ENCODE measurements around the gene TAMALIN. TPM values are rescaled to one million over a fixed set of nuclear protein-coding genes. Genes with fewer than 3 reads are reported as not detected.

TAMALIN gene
- total and polyA plus RNA-seq, 2 of the 4 experiments (the other 2 are of a cell fraction): 2.7 to 5.3 TPM

DNA sequence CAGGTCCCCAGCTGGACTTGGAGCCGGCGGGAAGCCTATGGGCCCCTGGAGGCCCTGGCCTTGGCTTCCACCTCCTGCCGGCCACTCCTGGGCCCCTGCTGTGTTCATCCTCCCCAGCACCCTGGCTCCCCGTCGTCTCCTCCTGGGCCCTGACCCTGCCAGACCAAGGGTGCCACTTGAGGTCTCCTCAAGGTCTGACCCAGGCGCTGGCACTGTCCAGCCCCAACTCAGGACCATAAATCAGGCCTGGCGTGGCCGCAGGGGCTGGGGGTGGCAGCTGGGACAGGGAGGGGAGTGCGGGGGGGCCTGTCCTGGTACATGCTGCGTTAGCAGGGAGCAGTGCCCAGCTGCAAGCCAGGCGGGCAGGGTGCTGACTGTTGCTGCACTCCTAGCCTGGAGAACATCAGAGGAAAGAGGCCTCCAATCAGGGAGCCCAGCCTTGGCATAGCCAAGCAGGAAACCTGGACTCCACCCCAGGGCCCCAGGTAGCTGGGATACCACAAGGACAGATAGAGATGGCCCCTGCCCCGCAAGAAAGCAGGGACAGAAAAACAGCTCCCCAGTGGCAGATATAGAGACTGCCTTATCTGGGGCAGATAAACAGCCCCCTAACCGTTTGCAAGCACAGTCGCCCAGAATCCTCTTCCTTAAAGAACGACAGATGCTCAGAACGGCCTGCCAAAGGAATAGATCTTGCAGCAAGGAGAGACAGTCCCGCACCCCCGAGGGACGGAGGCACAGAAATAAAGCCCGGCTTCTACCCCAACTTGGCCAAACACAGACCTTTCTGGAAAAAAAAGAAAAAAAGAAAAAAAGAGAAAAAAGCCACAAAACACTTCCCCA lies 56.6 kb downstream of the TAMALIN start (continued):
- TF ChIP-seq BHLHE40 (IDR thresholded peaks at IDR 0.05; ENCODE audit: low read depth, low read length): no peak

DNA sequence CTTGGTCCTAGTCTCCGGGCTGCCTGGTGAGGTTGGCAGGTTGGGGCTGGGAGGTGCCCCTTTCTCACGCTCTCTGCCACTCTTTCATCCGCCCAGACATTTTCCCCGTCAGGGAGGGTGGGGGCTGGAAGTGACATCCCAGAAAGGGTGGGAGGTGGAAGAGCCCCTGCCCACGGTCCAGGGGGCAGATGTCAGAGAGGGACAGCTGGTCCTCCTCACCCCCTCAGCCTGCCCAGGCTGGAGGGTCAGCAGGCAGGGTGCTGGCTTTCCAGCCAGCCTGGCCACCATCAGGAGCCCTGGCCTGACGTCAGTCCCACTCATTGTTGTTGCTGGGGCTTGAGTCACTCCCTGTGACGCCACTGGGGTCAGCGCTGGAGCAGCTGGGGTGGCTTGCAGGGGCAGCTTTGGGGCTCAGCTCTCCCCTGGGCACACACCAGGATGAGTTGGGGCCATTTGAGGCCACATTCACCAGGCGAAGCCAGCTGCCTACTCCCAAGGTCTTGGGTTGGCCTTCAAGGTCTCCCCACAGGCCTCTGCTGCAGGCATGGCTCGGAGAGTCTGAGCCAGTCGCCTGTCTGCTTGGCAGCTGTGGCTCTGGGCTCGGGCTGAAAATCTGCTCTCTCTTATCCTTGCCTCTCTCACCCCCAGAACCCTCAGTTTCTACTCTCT lies 57.4 kb downstream of the TAMALIN start:
- H3K14ac ChIP-seq (replicated peaks; ENCODE audit: low read depth, low read length): peak overlapping the region; percentile 86
- no peaks in the 10 kb centered on the region for H3K27me3 ChIP-seq (ENCODE audit: control insufficient read depth, insufficient read depth, low read length)
- H3K4ac ChIP-seq (ENCODE audit: low read depth, low read length): peak overlapping the region; percentile 86
- peaks cover 25% of the 10 kb centered on the region for H3K4me1 ChIP-seq (ENCODE audit: control insufficient read depth, insufficient read depth, low read length)
- peak; percentile 97 for DNase-seq
- H2AK9ac ChIP-seq (replicated peaks; ENCODE audit: low read depth, low read length, poor library complexity): peak overlapping the region; percentile 48
- H2BK15ac ChIP-seq (ENCODE audit: low read depth, low read length): peak overlapping the region; percentile 79; the same call in 2 of the 3 replicates
- intact Hi-C loops (cut with micrococcal nuclease): loop anchor here (1.0 kb wide), 1 partner anchor 13 kb away; the partner anchor contains the start of gene NR4A1
- peak overlapping the region; percentile 76 for H2AFZ ChIP-seq (replicated peaks; ENCODE audit: low read length, poor library complexity)
- peak; percentile 87 for ATAC-seq (ENCODE audit: low read depth)
- in situ Hi-C loops (cut with MboI; ENCODE audit: low sequenced_read_pairs): no loop called here
- H4K91ac ChIP-seq (ENCODE audit: insufficient read depth, low read depth, low read length): peak overlapping the region; percentile 95
- WGBS, 2 experiments (ENCODE audit: extremely low coverage in 2 of 2, insufficient read length in 1 of 2): 32% methylated on average over 6 of the region's 12 CpGs; no CpG with 5 or more reads in 1 of the 2 experiments
- H2BK120ac ChIP-seq (ENCODE audit: low read depth, low read length): peak overlapping the region; percentile 89
- 0 out of 2 replicates have a peak overlapping the region, but pooled peaks have one; percentile 4 for H3K4me2 ChIP-seq (ENCODE audit: low read depth, low read length)
- CTCF ChIA-PET: interaction anchor here (0.7 to 2.1 kb wide), 3 partner anchors 13 to 57 kb away, joined by 3 to 9 read pairs (median 4); partner anchors contain the start of gene NR4A1
- H3K9me1 ChIP-seq (ENCODE audit: insufficient read depth, low read length): peaks cover 16% of the 10 kb centered on the region
- H4K5ac ChIP-seq (ENCODE audit: low read depth, low read length): peak overlapping the region; percentile 80
- 0 out of 2 replicates have a peak overlapping the region, but pooled peaks have one; percentile 21 for H3K9ac ChIP-seq (ENCODE audit: low read depth, low read length)
- peak overlapping the region; percentile 93 for H3K27ac ChIP-seq (ENCODE audit: insufficient read depth, low read length)
- BruUV-seq (replicated peaks): no TSS peak
- no peaks in the 10 kb centered on the region for H3K9me3 ChIP-seq (ENCODE audit: control insufficient read depth, insufficient read depth, low read length)
- POLR2A ChIA-PET (ENCODE audit: unreplicated experiment): interaction anchor here (0.6 to 0.7 kb wide), 2 partner anchors 31 to 45 kb away, joined by 3 read pairs; no protein-coding TSS in a partner anchor
- peak overlapping the region; percentile 97 for H2AK5ac ChIP-seq (ENCODE audit: low read depth, low read length)
- peak overlapping the region; percentile 97; the same call in 1 of the 2 replicates for H3K23ac ChIP-seq (ENCODE audit: low read depth, low read length)
- no peak overlapping the region for H3K4me3 ChIP-seq (ENCODE audit: insufficient read depth, low read depth, low read length)
- H3K56ac ChIP-seq (ENCODE audit: extremely low read depth, insufficient read depth, low read length): no peak overlapping the region
- peak overlapping the region; percentile 86 for H2BK5ac ChIP-seq (ENCODE audit: low read depth, low read length, poor library complexity, severe bottlenecking)
- H3K79me1 ChIP-seq (ENCODE audit: low read depth in 1 of 2, low read length in 2 of 2): peaks cover 0 to 1% of the 10 kb centered on the region in 2 experiments; a peak in 2 of 4 replicates
- H2BK20ac ChIP-seq (ENCODE audit: low read depth, low read length): peak overlapping the region; percentile 94; the same call in 1 of the 2 replicates
- H4K8ac ChIP-seq (ENCODE audit: low read depth in 2 of 2, low read length in 2 of 2): peak overlapping the region; percentile 90 to 93
- no peaks in the 10 kb centered on the region for H4K20me1 ChIP-seq (ENCODE audit: insufficient read depth, low read length)
- dilution Hi-C loops (cut with HindIII; ENCODE audit: low sequenced_read_pairs, unreplicated experiment): no loop called here
- H3K36me3 ChIP-seq (ENCODE audit: control insufficient read depth, insufficient read depth, low read length): peaks cover 4% of the 10 kb centered on the region
- H3K18ac ChIP-seq (ENCODE audit: low read depth, low read length): peak overlapping the region; percentile 70
- TF ChIP-seq NFE2L2 (IDR thresholded peaks at IDR 0.05; ENCODE audit: low read depth, low read length): no peak
- peak; percentile 19; the same call in 1 of the 2 replicates for TF ChIP-seq MAFK (IDR thresholded peaks at IDR 0.05; ENCODE audit: low read depth, low read length)
- peak; percentile 31; the same call in 1 of the 2 replicates for TF ChIP-seq BHLHE40 (IDR thresholded peaks at IDR 0.05; ENCODE audit: low read depth, low read length)
- no peak for TF ChIP-seq MXI1 (IDR thresholded peaks at IDR 0.05; ENCODE audit: borderline replicate concordance, low read depth, low read length)
- TF ChIP-seq, protein P1, sequence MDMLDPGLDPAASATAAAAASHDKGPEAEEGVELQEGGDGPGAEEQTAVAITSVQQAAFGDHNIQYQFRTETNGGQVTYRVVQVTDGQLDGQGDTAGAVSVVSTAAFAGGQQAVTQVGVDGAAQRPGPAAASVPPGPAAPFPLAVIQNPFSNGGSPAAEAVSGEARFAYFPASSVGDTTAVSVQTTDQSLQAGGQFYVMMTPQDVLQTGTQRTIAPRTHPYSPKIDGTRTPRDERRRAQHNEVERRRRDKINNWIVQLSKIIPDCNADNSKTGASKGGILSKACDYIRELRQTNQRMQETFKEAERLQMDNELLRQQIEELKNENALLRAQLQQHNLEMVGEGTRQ (IDR thresholded peaks at IDR 0.05; ENCODE audit: low read depth, low read length): no peak; the same call in 1 of the 2 replicates
- TF ChIP-seq POLR2A (IDR thresholded peaks at IDR 0.05; ENCODE audit: low read depth, low read length): peak; percentile 79
- no peak for TF ChIP-seq RFX5 (IDR thresholded peaks at IDR 0.05; ENCODE audit: low read depth, low read length)
- TF ChIP-seq, protein P2, sequence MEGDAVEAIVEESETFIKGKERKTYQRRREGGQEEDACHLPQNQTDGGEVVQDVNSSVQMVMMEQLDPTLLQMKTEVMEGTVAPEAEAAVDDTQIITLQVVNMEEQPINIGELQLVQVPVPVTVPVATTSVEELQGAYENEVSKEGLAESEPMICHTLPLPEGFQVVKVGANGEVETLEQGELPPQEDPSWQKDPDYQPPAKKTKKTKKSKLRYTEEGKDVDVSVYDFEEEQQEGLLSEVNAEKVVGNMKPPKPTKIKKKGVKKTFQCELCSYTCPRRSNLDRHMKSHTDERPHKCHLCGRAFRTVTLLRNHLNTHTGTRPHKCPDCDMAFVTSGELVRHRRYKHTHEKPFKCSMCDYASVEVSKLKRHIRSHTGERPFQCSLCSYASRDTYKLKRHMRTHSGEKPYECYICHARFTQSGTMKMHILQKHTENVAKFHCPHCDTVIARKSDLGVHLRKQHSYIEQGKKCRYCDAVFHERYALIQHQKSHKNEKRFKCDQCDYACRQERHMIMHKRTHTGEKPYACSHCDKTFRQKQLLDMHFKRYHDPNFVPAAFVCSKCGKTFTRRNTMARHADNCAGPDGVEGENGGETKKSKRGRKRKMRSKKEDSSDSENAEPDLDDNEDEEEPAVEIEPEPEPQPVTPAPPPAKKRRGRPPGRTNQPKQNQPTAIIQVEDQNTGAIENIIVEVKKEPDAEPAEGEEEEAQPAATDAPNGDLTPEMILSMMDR (conservative IDR thresholded peaks at IDR 0.05; ENCODE audit: low read depth, low read length): no peak
- TF ChIP-seq FOS (IDR thresholded peaks at IDR 0.05; ENCODE audit: low read depth, low read length): peak; percentile 93
- no peak for TF ChIP-seq RAD21 (IDR thresholded peaks at IDR 0.05; ENCODE audit: low read length)
- no peak for TF ChIP-seq SMC3 (IDR thresholded peaks at IDR 0.05; ENCODE audit: low read depth, low read length)
